ENCODE data around the gene TEP1. TPM values are rescaled to one million over a fixed set of nuclear protein-coding genes. Genes with fewer than 3 reads are reported as not detected.

Gene TEP1
- total RNA-seq, 2 experiments from 2014 or later = 14.3 to 17.4 TPM

- no peaks in the 10 kb centered on the region for H3K9me3 Mint-ChIP-seq
Measured at GRCh38 chr14:20381341-20381740, 32.0 kb downstream of the TEP1 start.

GRCh38 chr14:20380681-20381080, 32.6 kb downstream of the TEP1 start:
- intact Hi-C loops (cut with DNase I, micrococcal nuclease) = no loop called here
- Histone ChIP-seq H3K9me3 (ENCODE audit: control insufficient read depth in 1 of 2, insufficient read depth in 1 of 2, low read length in 2 of 2) (no peaks in the 10 kb centered on the region), H3K27ac (ENCODE audit: low read depth in 1 of 2, low read length in 2 of 2) (no peak overlapping the region), H3K4me1 (ENCODE audit: insufficient read depth, low read length) (no peaks in the 10 kb centered on the region), H3K27me3 (ENCODE audit: control insufficient read depth in 1 of 2, insufficient read depth in 2 of 2, low read length in 2 of 2) (no peaks in the 10 kb centered on the region), H3K4me3 (ENCODE audit: low read length) (no peak overlapping the region), H3K36me3 (ENCODE audit: insufficient read depth, low read length) (peaks cover 99% of the 10 kb centered on the region)
- POLR2A ChIA-PET = no interaction called here
- Mint-ChIP-seq H3K36me3 (ENCODE audit: low read depth) (peaks cover 96% of the 10 kb centered on the region), H3K27me3 (no peaks in the 10 kb centered on the region), H3K4me1 (ENCODE audit: low read depth) (no peaks in the 10 kb centered on the region), H3K27ac (no peak overlapping the region), H3K4me3 (no peak overlapping the region), H3K9me3 (no peaks in the 10 kb centered on the region)
- DNase-seq (no peak), ATAC-seq (ENCODE audit: poor library complexity) (no peak)
- CTCF ChIA-PET = no interaction called here
- no peak for TF ChIP-seq CTCF (IDR thresholded peaks at IDR 0.05)

More at GRCh38 chr14:20381341-20381740, 32.0 kb downstream of the TEP1 start:
- Histone ChIP-seq H3K36me3 (ENCODE audit: insufficient read depth, low read length) (peaks cover 99% of the 10 kb centered on the region), H3K27me3 (ENCODE audit: control insufficient read depth in 1 of 2, insufficient read depth in 2 of 2, low read length in 2 of 2) (no peaks in the 10 kb centered on the region), H3K9me3 (ENCODE audit: control insufficient read depth in 1 of 2, insufficient read depth in 1 of 2, low read length in 2 of 2) (no peaks in the 10 kb centered on the region), H3K4me3 (ENCODE audit: low read length) (no peak overlapping the region), H3K4me1 (ENCODE audit: insufficient read depth, low read length) (no peaks in the 10 kb centered on the region), H3K27ac (ENCODE audit: low read depth in 1 of 2, low read length in 2 of 2) (no peak overlapping the region)
- Mint-ChIP-seq H3K4me3 (no peak overlapping the region), H3K27me3 (no peaks in the 10 kb centered on the region), H3K4me1 (ENCODE audit: low read depth) (no peaks in the 10 kb centered on the region), H3K27ac (no peak overlapping the region), H3K36me3 (ENCODE audit: low read depth) (peaks cover 96% of the 10 kb centered on the region)
- POLR2A ChIA-PET = no interaction called here
- no peak for TF ChIP-seq CTCF (IDR thresholded peaks at IDR 0.05)
- no peak for ATAC-seq (ENCODE audit: poor library complexity)
- no peak for DNase-seq
- intact Hi-C loops (cut with DNase I, micrococcal nuclease) = no loop called here
- CTCF ChIA-PET = no interaction called here

GRCh38 chr14:20379743-20380142, 33.6 kb downstream of the TEP1 start:
- H3K4me1 Mint-ChIP-seq (ENCODE audit: low read depth) = no peaks in the 10 kb centered on the region
- H3K27me3 ChIP-seq (ENCODE audit: control insufficient read depth in 1 of 2, insufficient read depth in 2 of 2, low read length in 2 of 2) = no peaks in the 10 kb centered on the region
- H3K27ac ChIP-seq (ENCODE audit: low read depth in 1 of 2, low read length in 2 of 2) = no peak overlapping the region
- no peaks in the 10 kb centered on the region for H3K9me3 ChIP-seq (ENCODE audit: control insufficient read depth in 1 of 2, insufficient read depth in 1 of 2, low read length in 2 of 2)
- ChIA-PET POLR2A (no interaction called here), CTCF (interaction anchor here (0.6 kb wide), 1 partner anchor 54 kb away, joined by 3 read pairs; no protein-coding TSS in a partner anchor)
- H3K9me3 Mint-ChIP-seq = no peaks in the 10 kb centered on the region
- H3K4me1 ChIP-seq (ENCODE audit: insufficient read depth, low read length) = no peaks in the 10 kb centered on the region
- H3K27me3 Mint-ChIP-seq = no peaks in the 10 kb centered on the region
- no peak for ATAC-seq (ENCODE audit: poor library complexity)
- H3K36me3 Mint-ChIP-seq (ENCODE audit: low read depth) = peaks cover 94% of the 10 kb centered on the region
- H3K36me3 ChIP-seq (ENCODE audit: insufficient read depth, low read length) = peaks cover 95% of the 10 kb centered on the region
- H3K4me3 ChIP-seq (ENCODE audit: low read length) = no peak overlapping the region
- intact Hi-C loops (cut with DNase I, micrococcal nuclease) = no loop called here
- TF ChIP-seq CTCF (IDR thresholded peaks at IDR 0.05) = no peak
- DNase-seq = no peak
- H3K27ac Mint-ChIP-seq = no peak overlapping the region
- no peak overlapping the region for H3K4me3 Mint-ChIP-seq

Data from CD4-positive, alpha-beta T cell (primary cell).